HEK293 (cell line): ENCODE measurements around the gene OPA1.

ENCODE experiments used
- KLF9 ChIP-seq: fragments of 450-650 bp; formaldehyde crosslinking; IDR thresholded peaks from 2 replicates; pipeline ENCODE4 v1.5.1; 2016; ENCODE audit warnings: missing biosample characterization, missing genetic modification characterization, low read depth
- ZNF600 ChIP-seq: fragments of 450-650 bp; formaldehyde crosslinking; IDR thresholded peaks from 2 replicates; pipeline ENCODE4 v1.5.1; 2016; ENCODE audit warnings: missing biosample characterization, missing genetic modification characterization
- TF ChIP-seq, protein P1 (sequence below): fragments of 450-650 bp; formaldehyde crosslinking; conservative IDR thresholded peaks from 2 replicates; pipeline ENCODE4 v1.5.1; 2016; ENCODE audit warnings: low read depth, missing biosample characterization, missing genetic modification characterization
- TF ChIP-seq, protein P2 (sequence below): fragments of 450-650 bp; formaldehyde crosslinking; IDR thresholded peaks from 2 replicates; pipeline ENCODE4 v1.5.1; 2016; ENCODE audit warnings: missing biosample characterization, missing genetic modification characterization

DNA sequence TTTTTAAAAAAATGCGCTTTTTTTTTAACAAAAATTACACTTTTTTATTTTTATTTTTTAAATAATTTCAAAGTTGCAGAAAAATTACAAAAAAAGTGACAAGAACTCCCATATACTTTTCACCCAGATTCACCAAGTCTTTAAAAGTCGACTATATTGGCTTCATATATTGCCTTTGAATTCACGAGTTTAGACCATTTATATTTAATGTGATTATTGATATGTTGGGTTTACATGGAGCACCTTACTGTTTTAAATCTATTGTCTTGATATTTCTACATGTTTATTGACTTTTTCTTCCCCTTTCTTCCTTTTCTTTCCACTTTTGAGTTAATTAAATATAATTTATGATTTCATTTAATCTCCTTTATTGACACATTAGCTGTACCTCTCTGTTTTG lies 127.2 kb downstream of the OPA1 start:
- TF ChIP-seq KLF9 (no peak), ZNF600 (no peak)
- TF ChIP-seq, protein P1, sequence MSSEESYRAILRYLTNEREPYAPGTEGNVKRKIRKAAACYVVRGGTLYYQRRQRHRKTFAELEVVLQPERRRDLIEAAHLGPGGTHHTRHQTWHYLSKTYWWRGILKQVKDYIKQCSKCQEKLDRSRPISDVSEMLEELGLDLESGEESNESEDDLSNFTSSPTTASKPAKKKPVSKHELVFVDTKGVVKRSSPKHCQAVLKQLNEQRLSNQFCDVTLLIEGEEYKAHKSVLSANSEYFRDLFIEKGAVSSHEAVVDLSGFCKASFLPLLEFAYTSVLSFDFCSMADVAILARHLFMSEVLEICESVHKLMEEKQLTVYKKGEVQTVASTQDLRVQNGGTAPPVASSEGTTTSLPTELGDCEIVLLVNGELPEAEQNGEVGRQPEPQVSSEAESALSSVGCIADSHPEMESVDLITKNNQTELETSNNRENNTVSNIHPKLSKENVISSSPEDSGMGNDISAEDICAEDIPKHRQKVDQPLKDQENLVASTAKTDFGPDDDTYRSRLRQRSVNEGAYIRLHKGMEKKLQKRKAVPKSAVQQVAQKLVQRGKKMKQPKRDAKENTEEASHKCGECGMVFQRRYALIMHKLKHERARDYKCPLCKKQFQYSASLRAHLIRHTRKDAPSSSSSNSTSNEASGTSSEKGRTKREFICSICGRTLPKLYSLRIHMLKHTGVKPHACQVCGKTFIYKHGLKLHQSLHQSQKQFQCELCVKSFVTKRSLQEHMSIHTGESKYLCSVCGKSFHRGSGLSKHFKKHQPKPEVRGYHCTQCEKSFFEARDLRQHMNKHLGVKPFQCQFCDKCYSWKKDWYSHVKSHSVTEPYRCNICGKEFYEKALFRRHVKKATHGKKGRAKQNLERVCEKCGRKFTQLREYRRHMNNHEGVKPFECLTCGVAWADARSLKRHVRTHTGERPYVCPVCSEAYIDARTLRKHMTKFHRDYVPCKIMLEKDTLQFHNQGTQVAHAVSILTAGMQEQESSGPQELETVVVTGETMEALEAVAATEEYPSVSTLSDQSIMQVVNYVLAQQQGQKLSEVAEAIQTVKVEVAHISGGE = no peak
- TF ChIP-seq, protein P2, sequence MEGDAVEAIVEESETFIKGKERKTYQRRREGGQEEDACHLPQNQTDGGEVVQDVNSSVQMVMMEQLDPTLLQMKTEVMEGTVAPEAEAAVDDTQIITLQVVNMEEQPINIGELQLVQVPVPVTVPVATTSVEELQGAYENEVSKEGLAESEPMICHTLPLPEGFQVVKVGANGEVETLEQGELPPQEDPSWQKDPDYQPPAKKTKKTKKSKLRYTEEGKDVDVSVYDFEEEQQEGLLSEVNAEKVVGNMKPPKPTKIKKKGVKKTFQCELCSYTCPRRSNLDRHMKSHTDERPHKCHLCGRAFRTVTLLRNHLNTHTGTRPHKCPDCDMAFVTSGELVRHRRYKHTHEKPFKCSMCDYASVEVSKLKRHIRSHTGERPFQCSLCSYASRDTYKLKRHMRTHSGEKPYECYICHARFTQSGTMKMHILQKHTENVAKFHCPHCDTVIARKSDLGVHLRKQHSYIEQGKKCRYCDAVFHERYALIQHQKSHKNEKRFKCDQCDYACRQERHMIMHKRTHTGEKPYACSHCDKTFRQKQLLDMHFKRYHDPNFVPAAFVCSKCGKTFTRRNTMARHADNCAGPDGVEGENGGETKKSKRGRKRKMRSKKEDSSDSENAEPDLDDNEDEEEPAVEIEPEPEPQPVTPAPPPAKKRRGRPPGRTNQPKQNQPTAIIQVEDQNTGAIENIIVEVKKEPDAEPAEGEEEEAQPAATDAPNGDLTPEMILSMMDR (tag by site-specific recombination) = no peak
